ENCODE measurements around the gene SEPTIN12.
A peak's percentile ranks its signal among the peaks of the same experiment; 100 is the strongest.

Gene SEPTIN12

DNA sequence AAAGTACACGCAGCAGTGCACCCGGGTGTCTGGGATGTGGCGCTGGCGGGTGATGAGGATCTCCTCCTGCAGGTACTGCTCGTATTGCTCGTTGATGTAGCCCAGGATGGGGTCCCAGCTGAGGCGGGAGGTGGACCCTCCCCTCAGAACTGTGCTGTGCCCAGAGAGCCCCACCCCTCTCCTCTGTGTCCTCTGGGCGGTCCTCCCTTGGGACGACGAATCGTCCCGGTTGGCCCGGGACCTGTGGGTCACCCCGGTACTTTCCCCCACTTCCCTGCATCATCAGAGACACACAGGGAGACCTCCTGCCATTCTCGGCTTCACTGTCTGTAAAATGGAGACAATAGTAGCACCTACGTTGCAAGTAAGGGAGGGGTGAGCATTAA is 4.2 kb downstream of the SEPTIN12 start:
- DNase-seq (ENCODE audit: low read depth) = no peak

GRCh38 chr16:4783251-4783950 is 4.7 kb downstream of the SEPTIN12 start:
- no peak for DNase-seq (ENCODE audit: low read depth)

DNA sequence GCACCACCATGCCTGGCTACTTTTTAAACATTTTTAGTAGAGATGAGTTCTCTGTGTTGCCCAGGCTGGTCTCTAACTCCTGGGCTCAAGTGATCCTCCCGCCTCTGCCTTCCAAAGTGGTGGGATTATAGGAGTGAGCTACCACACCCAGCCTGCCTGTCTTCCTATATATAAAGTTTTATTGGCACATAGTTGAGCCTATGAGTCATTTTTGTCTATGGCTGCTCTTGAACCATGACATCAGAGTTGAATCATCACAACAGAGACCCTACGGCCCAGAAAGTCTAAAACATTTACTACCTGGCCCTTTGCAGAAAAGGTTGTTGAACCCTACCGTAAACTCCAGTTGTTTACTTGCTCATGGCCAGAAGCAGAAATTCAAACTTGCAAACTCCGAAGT is 7.9 kb downstream of the SEPTIN12 start:
- no peak for DNase-seq (ENCODE audit: low read depth)

GRCh38 chr16:4778050-4778392 is 10.1 kb downstream of the SEPTIN12 start:
- DNase-seq (ENCODE audit: low read depth) = no peak

GRCh38 chr16:4777339-4778049 is 10.7 kb downstream of the SEPTIN12 start:
- no peak for DNase-seq (ENCODE audit: low read depth)

DNA sequence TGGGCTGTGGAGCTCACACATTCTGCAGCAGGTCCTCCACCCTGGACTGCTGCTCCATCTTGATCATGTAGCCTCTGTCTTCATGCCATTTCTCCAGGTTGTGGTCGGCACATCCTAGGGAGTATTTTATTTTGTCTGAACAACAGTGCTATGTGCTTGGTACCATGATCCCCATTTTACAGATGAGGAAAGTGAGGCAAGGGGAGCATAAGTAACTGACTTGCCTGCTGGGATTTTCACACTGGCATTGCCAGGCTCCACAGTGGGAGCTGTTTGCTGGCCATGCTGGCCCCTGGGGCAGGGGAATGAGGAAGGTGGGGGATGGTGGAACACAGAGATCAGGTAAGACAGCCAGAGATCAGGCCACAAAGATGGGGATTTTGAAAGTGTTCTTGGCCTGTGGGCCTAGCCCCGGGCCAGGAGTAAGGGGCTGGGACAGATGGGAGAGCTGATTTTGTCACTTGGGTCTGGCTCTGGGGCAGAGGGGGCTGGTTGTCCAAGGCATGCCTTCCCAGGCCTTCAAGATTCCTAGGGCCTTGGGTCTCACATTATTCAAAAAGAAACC is 11.9 kb downstream of the SEPTIN12 start:
- DNase-seq (ENCODE audit: low read depth) = no peak

GRCh38 chr16:4775005-4775404 is 13.1 kb downstream of the SEPTIN12 start:
- no peak for DNase-seq (ENCODE audit: low read depth)

- DNase-seq (ENCODE audit: low read depth) = no peak
Observed at GRCh38 chr16:4772351-4772750, 15.8 kb downstream of the SEPTIN12 start.

DNA sequence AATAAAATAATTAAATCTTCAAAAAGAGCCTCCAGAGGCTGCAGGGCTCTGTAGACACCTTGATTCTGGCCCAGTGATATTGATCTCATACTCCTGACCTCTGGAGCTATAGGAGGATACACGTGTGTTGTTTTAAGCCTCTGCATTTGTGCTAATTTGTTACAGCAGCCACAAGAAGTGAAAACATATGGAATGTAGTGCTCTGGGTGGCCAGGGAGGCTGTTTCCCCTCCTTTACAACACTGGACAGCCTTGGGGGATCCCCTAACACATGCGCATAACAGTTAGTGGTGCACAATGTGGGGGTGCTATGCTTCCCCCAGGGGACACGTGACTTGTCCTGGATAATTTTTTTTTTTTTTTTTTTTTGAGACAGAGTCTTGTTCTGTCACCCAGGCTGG is 16.5 kb downstream of the SEPTIN12 start:
- DNase-seq (ENCODE audit: low read depth) = no peak

DNA sequence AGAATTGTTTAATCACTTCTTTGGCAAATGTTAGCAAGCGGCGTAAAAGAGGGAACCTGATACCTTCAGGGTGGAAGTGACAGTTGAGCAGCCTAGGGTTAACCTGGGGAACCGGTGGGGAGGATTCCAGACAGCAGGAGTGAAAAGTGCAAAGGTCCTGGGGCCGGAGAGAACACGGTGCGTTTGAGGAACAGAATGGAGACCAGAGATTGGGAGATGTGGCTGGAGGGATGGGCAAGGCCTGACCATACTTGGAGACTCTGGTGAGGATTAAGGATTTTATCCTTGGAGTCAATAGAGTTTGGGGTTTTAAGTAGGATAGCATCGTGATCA is 18.9 kb downstream of the SEPTIN12 start:
- no peak for DNase-seq (ENCODE audit: low read depth)

DNA sequence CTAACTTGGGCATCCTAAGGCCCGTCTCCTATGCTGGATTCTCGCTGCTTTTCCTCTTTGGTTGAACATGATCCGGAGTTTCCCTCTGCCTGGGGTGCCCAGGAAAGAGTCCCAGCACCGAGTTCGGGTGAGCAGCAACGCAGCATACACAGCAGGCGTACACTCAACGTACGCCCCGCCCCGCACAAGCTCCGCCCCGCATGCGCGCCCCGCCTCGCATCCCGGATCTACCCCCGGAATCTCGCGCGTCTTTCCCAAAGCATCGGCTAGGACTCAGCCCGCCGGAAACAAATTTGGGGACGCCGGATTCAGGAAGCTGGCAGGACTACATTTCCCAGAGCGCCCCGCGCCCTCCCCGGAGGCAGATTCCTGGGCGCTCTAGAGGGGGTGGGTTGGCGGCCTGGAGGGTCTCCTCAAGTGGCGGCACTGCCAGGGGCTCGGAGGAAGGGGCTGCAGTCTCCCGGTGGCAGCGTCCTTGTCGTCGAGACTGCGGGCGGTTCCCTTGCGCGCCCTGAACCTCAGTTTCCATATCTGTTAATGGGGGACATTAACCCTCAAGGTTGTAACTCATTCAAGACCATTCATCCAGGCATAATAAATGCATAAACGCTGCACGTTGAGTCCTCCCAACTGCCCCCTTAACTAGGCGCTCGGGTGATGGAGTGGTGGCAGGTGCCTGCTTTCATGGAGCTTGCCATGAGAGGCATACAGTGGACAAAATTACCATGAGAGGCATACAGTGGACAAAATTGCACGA is 19.4 kb downstream of the SEPTIN12 start:
- DNase-seq (ENCODE audit: low read depth) = peak; percentile 66

- DNase-seq (ENCODE audit: low read depth) = no peak
Observed at GRCh38 chr16:4767872-4768548, 20.1 kb downstream of the SEPTIN12 start.

GRCh38 chr16:4766875-4767628 is 21.1 kb downstream of the SEPTIN12 start, which contains the start of gene ZNF500:
Gene ZNF500 (minus strand): TSS chr16:4767162. CDS start chr16:4765978, 1,184 bp downstream.
- peak; percentile 96 for DNase-seq (ENCODE audit: low read depth)

- DNase-seq (ENCODE audit: low read depth) = no peak
Observed at GRCh38 chr16:4765511-4766474, 22.4 kb downstream of the SEPTIN12 start.

DNA sequence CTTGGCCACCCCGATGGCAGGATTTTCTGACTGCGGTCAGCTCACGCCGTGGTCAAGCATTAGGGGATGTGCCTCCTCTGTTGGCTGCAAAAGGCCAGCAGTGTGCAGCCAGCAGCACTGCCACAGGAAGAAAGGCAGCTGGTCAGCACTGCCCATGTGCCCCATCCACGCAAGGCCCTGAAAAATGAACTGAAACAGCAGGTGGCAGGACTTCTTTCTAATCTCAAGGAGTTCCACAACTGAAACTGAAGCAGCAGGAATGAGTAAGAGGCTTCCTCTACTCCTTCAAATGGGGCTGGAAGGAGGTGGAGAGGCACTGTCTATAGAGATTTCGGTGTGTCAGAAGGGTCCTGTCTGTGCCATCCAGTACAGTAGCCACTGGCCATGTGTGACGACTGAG is 24.4 kb downstream of the SEPTIN12 start:
- no peak for DNase-seq (ENCODE audit: low read depth)

GRCh38 chr16:4762205-4762604 is 25.9 kb downstream of the SEPTIN12 start:
- DNase-seq (ENCODE audit: low read depth) = no peak

- DNase-seq (ENCODE audit: low read depth) = no peak
Observed at GRCh38 chr16:4760221-4760910, 27.8 kb downstream of the SEPTIN12 start.

- no peak for DNase-seq (ENCODE audit: low read depth)
Observed at GRCh38 chr16:4755687-4756086, 32.5 kb downstream of the SEPTIN12 start.

GRCh38 chr16:4754865-4755264 is 33.3 kb downstream of the SEPTIN12 start:
- DNase-seq (ENCODE audit: low read depth) = no peak

DNA sequence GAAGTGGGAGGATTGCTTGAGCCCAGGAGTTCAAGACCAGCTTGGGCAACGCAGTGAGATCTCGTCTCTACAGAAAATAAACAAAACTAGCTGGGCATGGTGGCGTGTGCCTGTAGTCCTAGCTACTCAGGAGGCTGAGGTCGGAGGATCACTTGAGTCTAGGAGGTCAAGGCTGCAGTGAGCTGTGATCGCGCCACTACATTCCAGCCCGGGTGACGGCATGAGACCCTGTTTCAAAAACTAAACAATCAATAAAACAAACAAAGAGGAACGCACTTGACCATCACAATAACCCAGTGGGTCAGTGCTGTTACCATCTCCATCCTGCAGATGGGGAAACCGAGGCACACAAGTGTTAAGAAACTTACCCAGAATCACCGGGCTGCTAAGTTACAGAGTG is 34.9 kb downstream of the SEPTIN12 start:
- DNase-seq (ENCODE audit: low read depth) = no peak

Data from activated gamma-delta T cell treated with anti-CD3 and anti-CD28 coated beads, Interleukin-2, amount 50 U/mL, for 16 hours (primary cell).